Measurements from ENCODE around the gene CYTIP. TPM values are rescaled to one million over a fixed set of nuclear protein-coding genes. Genes with fewer than 3 reads are reported as not detected.
"Not testable (repeated sequence)": the region's sequence is repeated elsewhere in the genome, so short reads cannot be mapped to it uniquely, and the experiment has no call there.

Gene CYTIP
- total RNA-seq, 2 donors from 2014 or later, result 286 to 294 TPM

GRCh38 chr2:157413326-157414035 lies 30.4 kb downstream of the CYTIP start:
- H3K4me1 Mint-ChIP-seq, result peaks cover 59% of the 10 kb centered on the region
- DNase-seq, result peak in 2 of 3 donors; percentile 26 to 31
- peak overlapping the region; percentile 83 for H3K4me3 Mint-ChIP-seq
- no peaks in the 10 kb centered on the region for H3K27me3 Mint-ChIP-seq
- peak; percentile 88 for ATAC-seq
- H3K27ac Mint-ChIP-seq, result peak overlapping the region; percentile 97
- peaks cover 12% of the 10 kb centered on the region for H3K36me3 Mint-ChIP-seq (ENCODE audit: low read depth)
- no peaks in the 10 kb centered on the region for H3K9me3 ChIP-seq (ENCODE audit: control insufficient read depth, low read length, poor library complexity, severe bottlenecking)

DNA sequence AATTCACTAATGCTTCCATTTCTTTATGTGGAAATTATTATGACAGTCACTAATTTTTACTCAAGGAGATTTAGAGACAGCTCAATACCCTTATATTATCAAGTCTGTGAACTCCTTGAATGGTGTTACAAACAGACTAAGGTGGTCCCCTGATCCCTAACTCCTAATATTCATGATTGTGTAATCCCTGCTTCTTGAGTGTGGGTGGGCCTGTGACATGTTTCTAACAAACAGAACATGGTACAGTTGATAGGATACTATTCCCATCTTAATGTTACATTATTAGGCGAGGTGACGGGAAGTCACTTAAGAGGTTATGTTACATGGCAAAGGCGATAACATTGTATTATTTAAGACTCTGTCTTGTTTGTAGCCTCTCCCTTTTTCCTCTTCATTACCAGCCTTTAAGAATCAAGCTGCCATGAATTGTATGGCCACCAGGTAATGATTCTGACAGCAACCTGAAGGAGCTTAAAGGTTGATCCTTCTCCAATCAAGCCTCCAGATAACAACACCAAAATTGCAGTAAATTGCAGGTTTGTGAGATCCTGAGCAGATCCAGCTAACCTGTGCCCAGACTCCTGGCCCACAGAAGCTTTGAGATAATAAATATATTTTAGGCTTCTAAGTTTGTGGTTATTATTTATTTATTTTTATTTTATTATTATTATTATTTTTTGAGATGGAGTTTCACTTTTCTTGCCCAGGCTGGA lies 32.1 kb downstream of the CYTIP start:
- no peak for DNase-seq
- peaks cover 51% of the 10 kb centered on the region for H3K4me1 Mint-ChIP-seq

GRCh38 chr2:157405398-157405797 lies 38.5 kb downstream of the CYTIP start:
- H3K27me3 Mint-ChIP-seq; ATAC-seq; H3K9me3 ChIP-seq (ENCODE audit: control insufficient read depth, low read length, poor library complexity, severe bottlenecking); H3K36me3 Mint-ChIP-seq (ENCODE audit: low read depth); DNase-seq: not testable (repeated sequence)
- Mint-ChIP-seq H3K4me3 (peak overlapping the region; percentile 19), H3K27ac (peak overlapping the region; percentile 89), H3K4me1 (peaks cover 30% of the 10 kb centered on the region)

More for the DNA sequence above, 32.1 kb downstream of the CYTIP start:
- Mint-ChIP-seq H3K36me3 (ENCODE audit: low read depth) (peaks cover 10% of the 10 kb centered on the region), H3K27ac (peak overlapping the region; percentile 97), H3K4me3 (peak overlapping the region; percentile 1), H3K27me3 (no peaks in the 10 kb centered on the region)
- ATAC-seq, result no peak
- no peaks in the 10 kb centered on the region for H3K9me3 ChIP-seq (ENCODE audit: control insufficient read depth, low read length, poor library complexity, severe bottlenecking)

DNA sequence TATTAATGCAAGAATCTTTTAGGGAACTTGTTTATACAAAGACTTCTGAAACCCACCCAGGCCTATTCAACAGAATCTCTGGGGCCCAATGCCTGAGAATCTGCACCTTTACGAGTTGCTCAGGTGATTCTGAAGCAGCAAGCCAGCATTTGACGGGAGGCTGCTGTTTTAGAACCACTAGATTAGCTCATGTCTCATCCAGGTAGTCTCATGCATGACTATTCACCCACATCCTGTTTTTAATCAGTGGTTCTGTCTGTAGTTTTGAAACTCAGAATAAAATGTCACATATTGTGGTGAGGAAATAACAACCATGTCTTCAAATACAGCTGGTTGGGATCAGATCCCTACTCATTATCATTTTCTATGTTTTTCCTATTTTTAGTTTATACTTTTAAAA lies 39.5 kb downstream of the CYTIP start:
- ATAC-seq, result peak; percentile 98
- no peaks in the 10 kb centered on the region for H3K9me3 ChIP-seq (ENCODE audit: control insufficient read depth, low read length, poor library complexity, severe bottlenecking)
- Mint-ChIP-seq H3K36me3 (ENCODE audit: low read depth) (peaks cover 3% of the 10 kb centered on the region), H3K4me3 (peak overlapping the region; percentile 56), H3K27me3 (no peaks in the 10 kb centered on the region), H3K4me1 (peaks cover 25% of the 10 kb centered on the region), H3K27ac (peak overlapping the region; percentile 98)
- peak in 2 of 3 donors; percentile 54 to 55 for DNase-seq

DNA sequence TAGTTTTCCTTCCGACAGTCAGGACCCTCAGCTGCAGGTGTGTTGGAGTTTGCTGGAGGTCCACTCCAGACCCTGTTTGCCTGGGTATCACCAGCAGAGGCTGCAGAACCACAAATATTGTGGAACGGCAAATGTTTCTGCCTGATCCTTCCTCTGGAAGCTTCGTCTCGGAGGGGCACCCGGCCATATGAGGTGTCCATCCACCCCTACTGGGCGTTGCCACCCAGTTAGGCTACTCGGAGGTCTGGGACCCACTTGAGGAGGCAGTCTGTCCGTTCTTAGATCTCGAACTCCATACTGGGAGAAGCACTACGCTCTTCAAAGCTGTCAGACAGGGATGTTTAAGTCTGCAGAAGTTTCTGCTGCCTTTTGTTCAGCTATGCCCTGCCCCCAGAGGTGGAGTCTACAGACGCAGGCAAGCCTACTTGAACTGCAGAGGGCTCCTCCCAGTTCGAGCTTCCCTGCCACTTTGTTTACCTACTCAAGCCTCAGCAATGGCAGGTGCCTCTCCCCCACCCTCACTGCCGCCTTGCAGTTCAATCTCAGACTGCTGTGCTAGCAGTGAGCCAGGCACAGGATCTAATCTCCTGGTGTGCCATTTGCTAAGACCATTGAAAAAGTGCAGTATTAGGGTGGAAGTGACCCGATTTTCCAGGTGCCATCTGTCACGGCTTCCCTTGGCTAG lies 40.9 kb downstream of the CYTIP start:
- H3K36me3 Mint-ChIP-seq (ENCODE audit: low read depth); ATAC-seq; H3K9me3 ChIP-seq (ENCODE audit: control insufficient read depth, low read length, poor library complexity, severe bottlenecking); DNase-seq; H3K27me3 Mint-ChIP-seq: not testable (repeated sequence)
- Mint-ChIP-seq H3K27ac (peak overlapping the region; percentile 98), H3K4me1 (peaks cover 23% of the 10 kb centered on the region), H3K4me3 (peak overlapping the region; percentile 56)

GRCh38 chr2:157395811-157396210 lies 48.1 kb downstream of the CYTIP start:
- peak; percentile 56 for ATAC-seq
- no peaks in the 10 kb centered on the region for H3K27me3 Mint-ChIP-seq
- no peak overlapping the region for H3K4me3 Mint-ChIP-seq
- no peaks in the 10 kb centered on the region for H3K9me3 ChIP-seq (ENCODE audit: control insufficient read depth, low read length, poor library complexity, severe bottlenecking)
- no peak for DNase-seq
- H3K27ac Mint-ChIP-seq, result no peak overlapping the region
- no peaks in the 10 kb centered on the region for H3K36me3 Mint-ChIP-seq (ENCODE audit: low read depth)
- no peaks in the 10 kb centered on the region for H3K4me1 Mint-ChIP-seq

- H3K4me1 Mint-ChIP-seq, result no peaks in the 10 kb centered on the region
- H3K4me3 Mint-ChIP-seq, result no peak overlapping the region
- DNase-seq, result no peak
- no peak overlapping the region for H3K27ac Mint-ChIP-seq
- H3K36me3 Mint-ChIP-seq (ENCODE audit: low read depth), result no peaks in the 10 kb centered on the region
- no peaks in the 10 kb centered on the region for H3K9me3 ChIP-seq (ENCODE audit: control insufficient read depth, low read length, poor library complexity, severe bottlenecking)
- no peaks in the 10 kb centered on the region for H3K27me3 Mint-ChIP-seq
- ATAC-seq, result no peak
Measured at GRCh38 chr2:157394928-157395327, 49.0 kb downstream of the CYTIP start.

- Mint-ChIP-seq H3K4me1 (no peaks in the 10 kb centered on the region), H3K4me3 (no peak overlapping the region), H3K36me3 (ENCODE audit: low read depth) (no peaks in the 10 kb centered on the region), H3K27me3 (no peaks in the 10 kb centered on the region), H3K27ac (no peak overlapping the region)
- DNase-seq (no peak), ATAC-seq (no peak)
- no peaks in the 10 kb centered on the region for H3K9me3 ChIP-seq (ENCODE audit: control insufficient read depth, low read length, poor library complexity, severe bottlenecking)
Measured at GRCh38 chr2:157393348-157393747, 50.5 kb downstream of the CYTIP start.

- no peak overlapping the region for H3K27ac Mint-ChIP-seq
- H3K36me3 Mint-ChIP-seq (ENCODE audit: low read depth), result no peaks in the 10 kb centered on the region
- H3K4me3 Mint-ChIP-seq, result no peak overlapping the region
- no peaks in the 10 kb centered on the region for H3K27me3 Mint-ChIP-seq
- peaks cover 12% of the 10 kb centered on the region for H3K4me1 Mint-ChIP-seq
- H3K9me3 ChIP-seq (ENCODE audit: control insufficient read depth, low read length, poor library complexity, severe bottlenecking), result no peaks in the 10 kb centered on the region
- DNase-seq (no peak), ATAC-seq (no peak)
Measured at GRCh38 chr2:157388827-157389226, 55.1 kb downstream of the CYTIP start.

DNA sequence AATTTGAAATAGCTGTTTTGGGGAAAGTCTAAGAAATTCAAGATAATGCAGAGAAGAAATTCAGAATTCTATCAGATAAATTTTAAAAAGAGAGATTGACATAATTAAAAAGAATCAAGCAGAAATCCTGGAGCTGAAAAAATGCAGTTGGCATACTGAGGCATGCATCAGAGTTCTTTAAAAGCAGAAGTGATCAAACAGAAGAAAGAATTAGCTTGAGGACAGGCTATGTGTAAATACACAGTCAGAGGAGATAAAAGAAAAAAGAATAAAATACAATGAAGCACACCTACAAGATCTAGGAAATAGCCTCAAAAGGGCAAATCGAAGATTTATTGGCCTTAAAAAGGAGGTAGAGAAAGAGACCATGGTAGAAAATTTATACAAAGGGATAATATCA lies 57.1 kb downstream of the CYTIP start:
- peaks cover 14% of the 10 kb centered on the region for H3K4me1 Mint-ChIP-seq
- H3K27me3 Mint-ChIP-seq, result no peaks in the 10 kb centered on the region
- no peak overlapping the region for H3K4me3 Mint-ChIP-seq
- ATAC-seq, result no peak
- peak overlapping the region; percentile 82 for H3K27ac Mint-ChIP-seq
- no peaks in the 10 kb centered on the region for H3K36me3 Mint-ChIP-seq (ENCODE audit: low read depth)
- no peaks in the 10 kb centered on the region for H3K9me3 ChIP-seq (ENCODE audit: control insufficient read depth, low read length, poor library complexity, severe bottlenecking)
- DNase-seq, result no peak

DNA sequence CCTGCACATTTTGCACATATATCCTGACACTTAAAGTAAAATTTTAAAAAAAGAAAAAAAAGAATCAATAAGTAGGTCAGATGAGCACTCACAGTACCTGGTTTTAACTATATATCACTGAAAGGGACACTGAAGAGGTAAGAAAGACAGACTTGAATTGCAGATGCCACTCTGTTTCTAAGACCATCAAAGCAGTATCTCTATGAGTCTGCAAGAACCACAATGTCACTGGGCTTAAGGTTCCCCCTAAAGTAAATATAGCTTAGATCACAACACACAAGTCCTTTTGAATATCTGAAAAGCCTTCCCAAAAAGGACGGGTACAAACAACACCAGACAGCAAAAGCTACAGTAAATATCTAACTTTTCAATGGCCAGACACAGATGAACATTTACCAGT lies 57.6 kb downstream of the CYTIP start:
- H3K36me3 Mint-ChIP-seq (ENCODE audit: low read depth), result no peaks in the 10 kb centered on the region
- no peak for DNase-seq
- no peaks in the 10 kb centered on the region for H3K27me3 Mint-ChIP-seq
- H3K4me1 Mint-ChIP-seq, result peaks cover 19% of the 10 kb centered on the region
- H3K27ac Mint-ChIP-seq, result peak overlapping the region; percentile 82
- ATAC-seq, result peak; percentile 36
- H3K4me3 Mint-ChIP-seq, result no peak overlapping the region
- H3K9me3 ChIP-seq (ENCODE audit: control insufficient read depth, low read length, poor library complexity, severe bottlenecking), result no peaks in the 10 kb centered on the region

DNA sequence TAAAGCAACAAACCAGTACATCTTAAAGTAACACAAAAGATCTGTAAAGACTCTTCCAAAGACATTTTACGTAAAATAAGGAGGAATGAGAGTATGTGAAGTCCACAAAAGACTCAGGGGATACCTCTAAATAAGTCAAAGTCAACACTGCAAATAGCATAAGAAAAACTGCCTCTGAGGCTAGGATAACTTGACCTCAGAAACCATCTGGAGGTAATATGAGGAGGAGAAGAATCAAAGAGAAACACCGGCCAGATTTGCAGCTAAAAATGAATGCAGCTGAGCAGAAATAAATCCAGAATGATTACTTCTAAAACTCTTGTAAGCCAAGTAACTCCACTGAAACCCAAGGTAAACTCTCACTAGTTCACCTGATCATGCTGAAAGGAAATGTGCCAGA lies 66.0 kb downstream of the CYTIP start:
- no peak for DNase-seq
- ATAC-seq, result no peak
- Mint-ChIP-seq H3K4me3 (no peak overlapping the region), H3K36me3 (ENCODE audit: low read depth) (peaks cover 5% of the 10 kb centered on the region), H3K27me3 (no peaks in the 10 kb centered on the region), H3K27ac (no peak overlapping the region), H3K4me1 (peaks cover 12% of the 10 kb centered on the region)
- peaks cover 4% of the 10 kb centered on the region for H3K9me3 ChIP-seq (ENCODE audit: control insufficient read depth, low read length, poor library complexity, severe bottlenecking)

DNA sequence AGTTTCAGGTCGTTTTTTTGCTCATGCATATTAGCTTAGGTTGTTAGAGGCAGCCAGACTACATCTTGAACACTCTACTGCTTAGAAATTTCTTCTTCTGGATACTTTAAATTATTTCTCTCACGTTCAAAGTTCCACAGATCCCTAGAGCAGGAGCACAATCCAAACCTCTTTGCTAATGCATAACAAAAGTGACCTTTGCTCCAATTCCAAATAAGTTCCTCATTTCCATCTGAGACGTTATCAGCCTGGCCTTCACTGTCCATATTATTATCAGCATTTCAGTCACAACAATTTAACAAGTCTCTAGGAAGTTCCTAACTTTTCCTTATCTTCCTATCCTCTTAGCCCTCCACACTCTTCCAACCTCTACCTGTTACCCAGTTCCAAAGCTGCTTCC lies 67.8 kb downstream of the CYTIP start:
- peaks cover 4% of the 10 kb centered on the region for H3K9me3 ChIP-seq (ENCODE audit: control insufficient read depth, low read length, poor library complexity, severe bottlenecking)
- H3K36me3 Mint-ChIP-seq (ENCODE audit: low read depth), result peaks cover 5% of the 10 kb centered on the region
- no peak overlapping the region for H3K27ac Mint-ChIP-seq
- no peak for DNase-seq
- H3K27me3 Mint-ChIP-seq, result no peaks in the 10 kb centered on the region
- peaks cover 4% of the 10 kb centered on the region for H3K4me1 Mint-ChIP-seq
- no peak overlapping the region for H3K4me3 Mint-ChIP-seq
- no peak for ATAC-seq

Data from T-helper 17 cell (primary cell).